ENCODE data around the gene ZNHIT3.

DNA sequence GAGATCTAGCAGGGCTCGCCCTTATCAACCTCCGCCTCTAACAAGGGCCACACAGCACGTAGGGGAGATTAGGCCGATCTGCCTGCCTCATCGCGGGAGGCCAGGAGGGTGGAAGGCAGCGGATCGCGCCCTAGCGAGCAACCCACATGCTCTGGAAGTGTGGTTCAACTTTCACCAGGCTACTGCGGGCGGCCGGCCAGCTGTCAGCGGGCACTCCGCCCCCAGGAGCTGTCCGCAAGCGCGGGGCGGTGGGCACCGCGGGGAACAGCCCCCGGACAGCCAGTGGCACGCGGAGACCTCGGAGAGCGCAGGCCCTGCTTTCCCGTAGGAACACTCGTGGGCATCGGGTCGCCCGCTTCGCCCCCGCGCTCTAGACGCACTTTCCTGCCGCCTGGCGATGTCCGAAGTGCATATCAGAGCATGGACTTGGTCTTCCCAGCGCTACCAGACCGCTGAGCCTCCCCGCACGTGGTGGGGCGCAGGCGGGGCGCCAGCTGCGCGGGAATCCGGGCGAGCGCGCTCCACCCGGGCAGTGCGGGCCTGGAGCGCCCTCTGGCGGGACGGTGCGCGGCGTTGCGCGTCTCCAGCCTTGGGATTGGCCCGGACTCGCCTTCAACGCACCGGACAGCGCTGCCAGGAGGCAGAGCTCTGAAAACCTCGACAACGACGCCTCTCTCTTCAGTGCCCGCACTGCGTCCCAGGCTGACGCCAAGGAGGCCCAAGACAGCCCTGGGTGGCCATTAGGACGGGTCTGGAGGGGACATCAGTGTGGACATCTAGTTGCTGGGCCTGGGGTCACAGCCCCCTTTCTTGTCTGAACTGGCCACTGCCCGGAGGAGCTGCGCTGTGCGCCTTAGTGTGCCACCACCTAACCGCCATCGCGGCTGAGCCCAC, 3.6 kb upstream of the ZNHIT3 start:
- TF ChIP-seq CTCF (conservative IDR thresholded peaks at IDR 0.05; ENCODE audit: low read depth, low read length) (peak; percentile 79), EZH2 (IDR thresholded peaks at IDR 0.05; ENCODE audit: low read length, unreplicated experiment) (no peak)
